WI38 (cell line): ENCODE measurements around the gene MGLL.
"Not testable (repeated sequence)": the region's sequence is repeated elsewhere in the genome, so short reads cannot be mapped to it uniquely, and the experiment has no call there.

Experiments
- H3K4me3 ChIP-seq: 2 replicates; pipeline ENCODE4 v1.5.1; 2011; ENCODE audit warnings: low read depth, mild to moderate bottlenecking, control low read depth, low read length
- TF ChIP-seq, protein P1 (sequence below): IDR thresholded peaks from 2 replicates; pipeline ENCODE4 v1.5.1; 2012; ENCODE audit warnings: low read depth, mild to moderate bottlenecking, control low read depth, low read length

Gene MGLL

DNA sequence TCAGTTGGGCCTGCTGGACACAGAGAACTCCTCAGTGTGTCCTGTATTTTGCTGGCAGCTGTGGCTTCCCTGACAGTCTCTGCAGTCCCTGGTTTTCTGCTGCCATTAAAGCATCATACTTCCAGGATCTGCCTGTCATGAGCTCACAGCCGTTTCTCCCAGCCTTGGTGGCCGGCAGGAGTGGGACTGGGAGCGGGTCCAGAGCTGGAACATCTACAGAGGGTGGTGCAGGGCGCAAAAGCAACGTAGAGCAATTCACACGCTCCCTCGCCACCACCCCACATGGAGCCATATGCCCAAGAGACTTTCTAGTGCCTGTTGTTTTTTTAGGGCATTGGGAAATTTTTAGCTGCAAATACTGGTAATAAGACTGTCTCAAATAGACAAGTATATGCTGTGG lies 116.0 kb downstream of the MGLL start:
- H3K4me3 ChIP-seq: no peak overlapping the region
- TF ChIP-seq, protein P1, sequence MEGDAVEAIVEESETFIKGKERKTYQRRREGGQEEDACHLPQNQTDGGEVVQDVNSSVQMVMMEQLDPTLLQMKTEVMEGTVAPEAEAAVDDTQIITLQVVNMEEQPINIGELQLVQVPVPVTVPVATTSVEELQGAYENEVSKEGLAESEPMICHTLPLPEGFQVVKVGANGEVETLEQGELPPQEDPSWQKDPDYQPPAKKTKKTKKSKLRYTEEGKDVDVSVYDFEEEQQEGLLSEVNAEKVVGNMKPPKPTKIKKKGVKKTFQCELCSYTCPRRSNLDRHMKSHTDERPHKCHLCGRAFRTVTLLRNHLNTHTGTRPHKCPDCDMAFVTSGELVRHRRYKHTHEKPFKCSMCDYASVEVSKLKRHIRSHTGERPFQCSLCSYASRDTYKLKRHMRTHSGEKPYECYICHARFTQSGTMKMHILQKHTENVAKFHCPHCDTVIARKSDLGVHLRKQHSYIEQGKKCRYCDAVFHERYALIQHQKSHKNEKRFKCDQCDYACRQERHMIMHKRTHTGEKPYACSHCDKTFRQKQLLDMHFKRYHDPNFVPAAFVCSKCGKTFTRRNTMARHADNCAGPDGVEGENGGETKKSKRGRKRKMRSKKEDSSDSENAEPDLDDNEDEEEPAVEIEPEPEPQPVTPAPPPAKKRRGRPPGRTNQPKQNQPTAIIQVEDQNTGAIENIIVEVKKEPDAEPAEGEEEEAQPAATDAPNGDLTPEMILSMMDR: no peak

DNA sequence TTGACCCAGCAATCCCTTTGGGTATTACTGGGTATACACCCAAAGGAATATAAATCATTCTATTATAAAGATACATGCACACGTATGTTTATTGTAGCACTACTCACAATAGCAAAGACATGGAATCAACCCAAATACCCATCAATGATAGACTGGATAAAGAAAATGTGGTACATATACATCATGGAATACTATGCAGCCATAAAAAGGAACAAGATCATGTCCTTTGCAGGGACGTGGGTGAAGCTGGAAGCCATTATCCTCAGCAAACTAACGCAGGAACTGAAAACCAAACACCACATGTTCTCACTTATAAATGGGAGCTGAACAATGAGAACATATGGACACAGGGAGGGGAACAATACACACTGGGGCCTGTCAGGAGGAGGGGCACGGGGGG lies 117.5 kb downstream of the MGLL start:
- not testable (repeated sequence) for H3K4me3 ChIP-seq

DNA sequence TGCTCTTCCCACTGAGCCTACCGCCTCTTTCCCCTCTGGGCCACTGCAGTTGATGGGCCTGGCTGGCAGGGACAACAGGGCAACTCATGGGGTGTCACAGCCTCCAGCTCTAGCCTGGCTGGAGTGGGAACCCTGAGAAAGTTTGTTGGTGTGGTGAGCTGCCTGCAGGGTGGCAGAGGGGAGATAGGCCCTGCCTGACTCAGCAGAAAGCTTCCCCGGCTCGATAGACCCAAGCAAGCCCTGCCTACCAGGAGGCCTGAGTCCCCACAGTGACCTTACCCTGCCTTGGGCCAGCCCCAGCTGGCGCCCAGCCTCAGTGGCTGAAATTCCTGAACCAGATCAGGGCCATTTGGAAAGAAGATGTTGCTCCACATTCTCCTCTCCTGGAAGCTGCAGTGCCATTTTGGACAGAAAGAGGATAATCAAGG lies 120.2 kb downstream of the MGLL start:
- TF ChIP-seq, protein P1: no peak
- no peak overlapping the region for H3K4me3 ChIP-seq

DNA sequence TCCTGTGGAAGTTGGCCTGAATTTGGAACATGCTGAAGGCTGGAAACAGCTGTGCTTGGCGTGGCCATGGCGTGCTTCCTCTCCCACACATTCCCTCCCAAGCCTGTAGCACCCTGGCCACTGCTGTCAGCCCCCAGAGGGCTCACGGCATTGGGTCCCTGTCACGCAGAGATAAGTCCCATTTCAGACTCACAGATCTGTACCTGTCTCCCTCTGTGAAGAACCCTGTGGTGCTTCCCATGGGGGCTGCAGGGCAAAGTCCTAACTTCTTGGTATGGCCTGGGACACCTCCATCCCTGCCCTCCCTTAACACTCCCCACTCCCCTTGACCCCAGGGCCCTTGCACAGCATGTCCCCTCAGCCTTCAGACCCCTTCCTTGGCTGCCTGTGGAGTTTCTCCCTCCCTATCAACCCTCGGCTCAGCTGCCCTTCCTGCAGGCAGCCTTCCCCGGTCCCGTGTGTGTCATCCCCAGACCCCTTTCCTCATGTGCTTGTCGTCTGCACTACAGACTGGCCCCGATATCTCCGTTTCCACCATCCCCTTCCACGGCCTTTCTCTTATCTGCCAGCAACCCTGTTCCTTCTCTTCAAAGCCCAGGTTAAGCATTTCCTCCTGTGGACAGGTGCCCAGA lies 120.9 kb downstream of the MGLL start:
- no peak overlapping the region for H3K4me3 ChIP-seq
- TF ChIP-seq, protein P1: no peak

DNA sequence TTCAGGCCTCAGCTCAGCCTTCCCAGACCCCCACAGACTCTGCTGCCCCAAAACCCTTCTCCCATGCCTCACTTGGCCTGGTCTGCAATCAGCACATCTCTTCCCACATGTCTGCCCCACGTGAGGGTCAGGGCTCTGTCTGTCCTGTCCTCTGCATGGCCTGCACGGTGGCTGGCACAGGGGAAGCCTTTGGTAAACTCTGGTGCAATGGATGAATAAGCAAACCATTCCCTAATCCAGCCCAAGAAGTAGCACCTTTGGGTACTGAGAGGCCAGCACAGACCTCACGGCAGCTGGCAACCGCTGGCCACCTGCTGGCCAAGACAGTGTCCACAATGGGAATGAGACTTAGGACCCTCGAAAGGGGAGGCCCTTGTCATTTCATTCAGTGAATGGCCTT lies 121.9 kb downstream of the MGLL start:
- H3K4me3 ChIP-seq: no peak overlapping the region
- TF ChIP-seq, protein P1: no peak

DNA sequence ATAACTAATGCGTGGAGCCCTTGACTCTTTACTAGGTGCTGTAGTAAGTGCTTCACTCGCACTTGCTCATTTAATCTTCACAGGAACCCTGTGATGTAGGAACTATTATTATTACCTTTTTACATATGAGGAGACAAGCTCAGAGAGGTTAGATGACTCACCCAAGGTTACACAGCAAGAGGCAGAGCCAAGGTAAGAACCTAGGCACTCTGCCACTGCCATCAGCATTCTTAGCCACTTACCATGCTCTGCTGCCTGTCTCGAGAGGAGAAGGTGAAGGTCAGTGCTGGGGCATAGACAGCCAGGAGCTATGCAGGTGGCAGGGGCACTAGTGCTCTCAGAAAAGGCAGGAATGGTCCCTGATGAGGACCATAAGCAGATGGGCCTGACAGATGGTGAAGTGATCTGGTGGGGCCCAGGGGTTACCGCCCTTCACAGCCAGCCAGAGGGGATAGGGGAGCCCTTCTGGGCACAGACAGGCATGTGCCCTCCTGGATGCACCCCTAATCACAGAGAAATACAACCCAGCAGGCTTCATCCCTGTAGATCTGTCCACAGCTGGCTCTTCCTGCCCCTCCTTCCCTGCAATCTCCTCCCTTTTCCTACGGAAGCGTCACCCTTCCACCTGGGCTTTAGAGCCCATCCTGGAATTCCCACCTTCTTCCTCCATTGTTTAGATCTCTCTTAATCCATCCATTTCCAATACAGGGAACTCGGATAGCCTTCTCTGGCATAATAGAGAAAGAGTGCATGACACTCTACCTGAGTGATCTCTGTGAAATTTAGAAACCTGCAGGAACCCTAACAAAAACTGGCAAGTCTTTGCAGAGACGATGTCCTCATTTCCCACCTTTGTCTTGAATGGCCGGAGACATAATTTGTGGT lies 122.7 kb downstream of the MGLL start:
- TF ChIP-seq, protein P1: no peak
- no peak overlapping the region for H3K4me3 ChIP-seq

DNA sequence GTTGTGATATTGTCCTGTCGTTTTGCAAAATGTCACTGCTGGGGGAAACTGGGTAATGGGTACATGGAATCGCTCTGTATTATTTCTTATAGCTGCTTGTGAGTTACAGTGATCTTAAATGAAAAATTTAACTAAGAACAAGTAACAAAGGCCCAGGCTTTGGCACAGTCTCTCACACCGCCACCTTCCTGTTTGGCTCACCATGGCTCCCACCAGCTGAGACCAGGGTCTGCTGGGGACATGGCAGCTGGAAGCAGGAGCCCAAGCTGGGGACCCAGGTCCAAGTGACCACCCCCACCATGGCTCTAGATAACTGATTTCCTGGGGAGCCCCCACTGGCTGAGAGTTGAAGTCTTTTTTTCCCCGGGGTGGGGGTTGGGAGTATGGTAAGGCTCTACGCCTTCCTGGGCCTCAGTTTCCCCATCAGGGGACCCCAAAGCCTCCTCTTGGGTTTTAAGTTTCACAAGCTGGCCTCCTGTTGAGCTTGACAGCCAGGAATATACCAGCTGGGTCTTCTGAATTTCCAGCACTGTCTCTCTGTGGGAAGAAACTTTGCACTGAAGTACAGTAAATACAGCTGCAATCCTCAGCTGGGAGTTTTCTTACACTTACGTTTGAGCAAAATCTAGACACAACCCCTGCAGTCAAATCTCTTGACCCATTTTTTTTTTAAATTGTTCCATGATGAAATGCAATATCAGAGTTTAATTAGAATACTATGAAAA lies 123.5 kb downstream of the MGLL start:
- TF ChIP-seq, protein P1: no peak

More for the DNA sequence above, 123.5 kb downstream of the MGLL start:
- no peak overlapping the region for H3K4me3 ChIP-seq
